DLD1 (cell line): ENCODE measurements around the gene FAM227A.
"Not testable (repeated sequence)": the region's sequence is repeated elsewhere in the genome, so short reads cannot be mapped to it uniquely, and the experiment has no call there.

ENCODE experiments used
- in situ Hi-C: cut with HindIII; loops from 2 replicates; pipeline ENCODE4 v1.10.0; 2017; ENCODE audit warnings: low sequenced_read_pairs

Gene FAM227A

DNA sequence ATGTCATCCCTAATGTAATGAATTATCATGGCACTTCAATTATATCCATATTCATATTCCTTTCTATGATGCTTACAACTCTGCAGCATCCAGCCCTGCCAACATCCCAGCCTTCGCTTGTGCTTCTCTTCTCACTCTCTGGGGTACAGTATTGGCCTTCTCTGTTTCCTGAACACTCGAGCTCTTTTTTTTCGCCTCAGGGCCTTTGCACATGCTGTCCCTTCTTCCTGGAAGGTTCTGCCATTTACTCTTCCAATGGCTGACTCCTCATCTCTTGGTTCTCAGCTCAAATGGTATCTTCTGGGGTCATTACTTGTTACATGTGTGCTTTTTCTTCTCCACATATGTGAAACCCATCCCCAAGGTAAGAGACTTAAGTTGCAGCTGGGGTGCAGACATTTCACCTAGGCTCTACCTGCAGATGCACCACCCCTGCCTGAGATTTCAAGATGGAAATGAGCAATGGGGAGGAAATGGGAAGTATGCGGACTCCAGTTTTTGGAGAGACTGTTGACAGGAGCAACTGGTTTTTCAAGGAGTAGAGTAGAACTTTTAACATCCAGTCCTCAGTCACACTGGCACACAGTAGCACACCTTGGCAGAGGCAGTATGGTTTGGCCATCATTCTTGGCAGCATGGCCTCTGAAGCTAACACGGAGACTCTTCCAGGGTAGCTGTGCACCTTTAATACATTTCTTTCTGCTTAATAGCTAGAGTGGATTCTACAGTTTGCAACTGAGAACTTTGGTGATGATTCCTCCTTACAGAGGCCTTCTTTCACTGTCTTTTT, 43.8 kb downstream of the FAM227A start:
- in situ Hi-C loops: no loop called here

DNA sequence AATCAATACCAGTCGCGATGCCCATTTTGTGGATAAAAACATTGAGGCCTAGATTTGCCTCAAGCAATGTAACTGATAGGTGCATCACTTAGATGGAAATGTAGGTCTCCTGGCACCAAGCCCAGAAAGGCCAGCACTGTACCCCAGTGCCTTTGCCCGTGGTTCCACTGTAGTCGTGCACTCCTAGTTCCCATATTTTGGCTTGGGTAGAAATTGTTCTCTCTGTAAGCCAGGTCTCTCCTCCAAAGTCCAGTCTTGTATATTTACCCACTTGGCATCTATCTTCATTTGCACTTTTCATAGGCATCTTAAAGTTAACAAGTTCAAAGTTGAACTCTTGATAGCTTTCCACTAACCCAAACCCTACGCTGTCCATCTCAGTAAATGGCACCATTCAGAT, 44.6 kb downstream of the FAM227A start:
- in situ Hi-C loops: no loop called here

- in situ Hi-C loops: no loop called here
These were observed 46.0 kb downstream of the FAM227A start for GRCh38 chr22:38610234-38610633.

- in situ Hi-C loops: no loop called here
These were observed 47.0 kb downstream of the FAM227A start for GRCh38 chr22:38608992-38609750.

DNA sequence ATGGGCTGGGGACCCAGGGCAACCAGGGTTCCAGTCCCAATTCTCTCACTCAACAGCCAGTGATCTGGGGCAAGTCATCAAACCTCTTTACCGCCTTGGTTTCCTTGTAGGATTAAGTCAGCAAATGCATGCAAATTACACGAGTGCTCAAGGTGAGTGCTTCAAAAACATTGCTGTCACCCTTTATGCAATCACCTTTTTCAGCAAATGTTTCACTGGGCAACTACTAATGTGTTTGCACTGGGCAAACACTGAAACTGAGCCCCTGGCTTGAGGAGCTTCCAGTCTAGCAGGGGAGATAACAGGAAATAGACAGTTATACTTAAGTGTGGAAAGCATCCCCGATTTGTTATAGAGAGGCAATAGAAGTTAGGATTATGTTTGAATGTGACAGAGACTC, 48.5 kb downstream of the FAM227A start:
- in situ Hi-C loops: no loop called here

GRCh38 chr22:38602166-38602565, 54.0 kb downstream of the FAM227A start:
- in situ Hi-C loops: no loop called here

DNA sequence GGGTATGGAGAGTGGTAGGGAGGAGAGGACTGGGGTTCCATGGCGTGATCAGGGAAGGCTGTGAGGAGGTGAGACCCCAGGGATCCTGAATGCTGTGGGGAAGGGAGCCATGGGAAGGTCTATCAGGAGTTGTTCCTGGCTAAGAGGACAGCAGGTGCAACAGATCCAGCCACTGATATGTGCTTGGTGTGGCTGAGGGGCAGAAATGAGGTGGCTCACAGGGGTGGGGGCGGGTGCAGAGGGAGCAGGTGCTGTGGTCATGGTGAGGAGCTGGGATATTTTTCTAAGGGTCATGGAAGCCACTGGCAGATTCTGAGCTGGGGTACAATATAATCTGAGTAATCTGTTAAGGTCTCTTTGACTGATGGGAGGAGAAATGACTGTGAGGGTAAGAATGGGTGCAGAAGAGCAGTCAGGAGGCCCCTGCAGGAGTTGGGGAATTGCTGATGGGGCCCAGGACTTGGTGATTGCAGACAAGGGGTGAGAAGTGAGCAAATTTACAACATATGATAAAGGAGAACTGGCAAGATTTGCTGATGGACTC, 54.9 kb downstream of the FAM227A start:
- in situ Hi-C loops: no loop called here

DNA sequence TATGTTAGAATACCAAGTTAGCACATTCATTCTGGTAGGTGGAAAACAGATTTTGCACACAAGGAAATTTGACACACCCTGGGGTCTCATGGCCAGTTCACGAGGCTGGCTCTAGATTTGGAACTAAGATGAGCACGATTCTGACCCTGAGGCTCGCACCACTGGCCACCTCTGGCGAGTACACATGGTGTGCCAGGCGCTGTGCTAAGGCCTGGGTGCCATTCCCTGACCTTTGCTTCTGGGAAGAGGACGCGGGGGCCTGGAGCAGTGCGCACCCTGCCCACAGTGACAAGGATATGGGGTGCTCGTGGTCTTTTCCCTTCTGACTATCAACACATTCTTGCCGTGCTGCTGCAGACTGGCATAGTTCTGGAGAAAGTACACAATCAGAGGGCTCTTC, 56.7 kb downstream of the FAM227A start:
- in situ Hi-C loops: no loop called here

DNA sequence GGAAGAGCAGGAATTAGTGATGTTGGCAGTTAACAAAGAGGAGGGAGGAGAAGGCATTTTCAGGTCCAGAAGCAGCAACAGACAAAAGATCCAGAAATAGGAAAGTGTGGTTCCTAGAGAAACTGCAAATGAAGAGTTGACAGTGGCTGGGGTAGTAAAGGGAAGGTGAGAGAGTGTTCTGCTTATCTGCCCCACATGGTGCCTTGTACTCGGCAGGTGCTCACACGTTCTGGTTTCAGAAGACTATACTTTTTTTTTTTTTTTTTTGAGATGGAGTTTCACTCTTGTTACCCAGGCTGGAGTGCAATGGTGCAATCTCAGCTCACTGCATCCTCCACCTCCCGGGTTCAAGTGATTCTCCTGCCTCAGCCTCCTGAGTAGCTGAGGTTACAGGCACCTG, 73.3 kb downstream of the FAM227A start:
- in situ Hi-C loops: not testable (repeated sequence)

DNA sequence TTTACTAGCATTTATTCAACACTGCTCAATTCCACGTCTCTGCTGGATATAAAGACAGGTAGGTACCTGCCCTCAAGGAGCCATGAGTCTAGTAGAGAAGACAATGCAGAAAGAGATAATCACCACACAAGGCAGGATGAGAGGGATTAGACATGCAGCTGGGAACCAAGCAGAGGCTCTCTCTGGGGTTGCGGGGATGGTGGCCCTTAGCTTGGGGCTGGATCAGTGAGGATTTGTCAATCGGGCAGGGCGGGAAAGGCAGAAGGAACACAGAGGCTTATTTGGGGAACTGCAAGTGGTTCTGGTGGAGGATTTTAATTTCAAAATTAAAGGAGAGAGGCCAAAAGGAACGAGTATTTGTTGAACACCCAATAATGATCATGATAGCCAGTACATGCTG, 77.7 kb downstream of the FAM227A start:
- in situ Hi-C loops: no loop called here

DNA sequence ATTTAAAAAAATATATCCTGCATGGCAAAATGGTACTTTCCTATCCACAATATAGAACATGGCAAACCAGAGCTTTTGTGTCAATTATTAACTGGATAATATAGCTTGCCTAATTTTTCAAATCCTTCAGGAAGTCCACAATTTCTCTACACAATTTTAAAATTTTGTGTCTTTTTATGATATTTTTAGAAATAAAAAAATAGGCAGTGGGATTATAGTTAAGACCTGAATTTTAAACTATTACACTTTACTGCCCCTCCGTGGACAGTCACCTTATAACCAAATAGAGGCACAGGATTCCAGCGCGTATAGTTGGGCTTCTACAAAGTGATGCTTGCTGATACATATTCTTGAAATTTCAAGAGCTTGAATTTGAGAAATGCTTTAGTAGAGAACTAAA, 84.1 kb downstream of the FAM227A start:
- in situ Hi-C loops: no loop called here

DNA sequence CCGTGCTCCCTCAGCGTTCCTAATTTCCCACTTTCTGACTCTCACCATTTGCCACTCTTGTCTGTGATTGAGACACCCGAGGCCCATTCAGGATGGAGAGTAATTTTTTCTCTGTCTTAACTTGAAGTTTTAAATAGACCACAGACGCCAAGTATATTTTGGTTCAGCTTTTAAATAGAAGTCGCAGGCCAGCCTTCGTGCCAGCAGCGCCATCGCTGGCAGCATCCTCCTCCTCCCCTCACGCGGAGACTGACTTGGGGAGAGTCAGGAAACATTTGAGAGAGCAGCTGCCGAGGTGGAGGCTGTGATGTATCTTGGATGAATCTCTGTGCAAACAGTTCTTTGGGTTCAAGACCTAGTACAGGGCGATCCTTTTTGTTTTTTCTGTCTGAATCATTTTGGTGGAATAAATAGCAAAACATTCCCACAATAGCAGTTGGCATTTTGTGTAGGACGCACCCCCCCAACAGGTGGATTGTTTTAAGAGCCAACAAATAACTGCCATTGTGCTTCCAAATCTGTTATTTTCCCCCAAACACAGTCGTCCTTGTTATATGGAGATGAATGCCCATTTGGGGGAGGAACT, 85.3 kb downstream of the FAM227A start:
- in situ Hi-C loops: no loop called here

GRCh38 chr22:38569972-38570778, 86.0 kb downstream of the FAM227A start, which contains the start of gene DMC1:
DMC1 (minus strand) TSS chr22:38570183; CDS start chr22:38568256, 1,927 bp downstream.
- in situ Hi-C loops: no loop called here

- in situ Hi-C loops: no loop called here
These were observed 86.8 kb downstream of the FAM227A start for GRCh38 chr22:38569181-38569971.

GRCh38 chr22:38567531-38568285, 88.5 kb downstream of the FAM227A start:
- in situ Hi-C loops: no loop called here

- in situ Hi-C loops: no loop called here
These were observed 89.3 kb downstream of the FAM227A start for GRCh38 chr22:38566726-38567504.

GRCh38 chr22:38565441-38565840, 90.8 kb downstream of the FAM227A start:
- in situ Hi-C loops: no loop called here

- in situ Hi-C loops: no loop called here
These were observed 91.5 kb downstream of the FAM227A start for GRCh38 chr22:38564669-38565068.
